NCI-H2029 (cell line): ENCODE results near the gene PROM1.
A peak's percentile ranks its signal among the peaks of the same experiment; 100 is the strongest.

Experiments used
- DNase-seq: peaks from one replicate; lab custom pipeline; 2025; lab: John Stamatoyannopoulos, UW

The PROM1 gene

GRCh38 chr4:16083241-16084191 lies at the start of gene PROM1:
Gene PROM1, minus strand, starts transcription at chr4:16084023. Its CDS starts 8,117 bp downstream, at chr4:16075906.
- peak; percentile 50 for DNase-seq

GRCh38 chr4:16133406-16133805 lies 49.6 kb upstream of the PROM1 start:
- no peak for DNase-seq

GRCh38 chr4:16131293-16131692 lies 47.5 kb upstream of the PROM1 start:
- no peak for DNase-seq

- DNase-seq = peak; percentile 81
These were observed 45.5 kb upstream of the PROM1 start for GRCh38 chr4:16129336-16129735.

GRCh38 chr4:16126714-16127113 lies 42.9 kb upstream of the PROM1 start:
- DNase-seq = peak; percentile 74

GRCh38 chr4:16125571-16126445 lies 42.0 kb upstream of the PROM1 start:
- DNase-seq = peak; percentile 48

- DNase-seq = peak; percentile 36
These were observed 40.4 kb upstream of the PROM1 start for GRCh38 chr4:16124232-16124631.

- DNase-seq = peak; percentile 96
These were observed 39.7 kb upstream of the PROM1 start for GRCh38 chr4:16123356-16124084.

GRCh38 chr4:16122784-16123183 lies 39.0 kb upstream of the PROM1 start:
- DNase-seq = no peak

- no peak for DNase-seq
These were observed 38.5 kb upstream of the PROM1 start for GRCh38 chr4:16122308-16122711.

GRCh38 chr4:16120720-16121119 lies 36.9 kb upstream of the PROM1 start:
- no peak for DNase-seq

- DNase-seq = no peak
These were observed 36.2 kb upstream of the PROM1 start for GRCh38 chr4:16119981-16120380.

GRCh38 chr4:16118090-16118489 lies 34.3 kb upstream of the PROM1 start:
- DNase-seq = no peak

- no peak for DNase-seq
These were observed 33.3 kb upstream of the PROM1 start for GRCh38 chr4:16117164-16117563.

- DNase-seq = peak; percentile 29
These were observed 32.7 kb upstream of the PROM1 start for GRCh38 chr4:16116493-16116990.

- no peak for DNase-seq
These were observed 32.2 kb upstream of the PROM1 start for GRCh38 chr4:16116019-16116418.

GRCh38 chr4:16114546-16114945 lies 30.7 kb upstream of the PROM1 start:
- DNase-seq = no peak

GRCh38 chr4:16113741-16114140 lies 29.9 kb upstream of the PROM1 start:
- DNase-seq = no peak

GRCh38 chr4:16111533-16111932 lies 27.7 kb upstream of the PROM1 start:
- DNase-seq = no peak

GRCh38 chr4:16110661-16111290 lies 27.0 kb upstream of the PROM1 start:
- no peak for DNase-seq

- no peak for DNase-seq
These were observed 26.4 kb upstream of the PROM1 start for GRCh38 chr4:16110199-16110598.
